ENCODE data around the gene ZRSR2. TPM values are rescaled to one million over a fixed set of nuclear protein-coding genes. Genes with fewer than 3 reads are reported as not detected.

The ZRSR2 gene
- total RNA-seq, 2 donors from 2014 or later: 2.9 to 6.2 TPM

GRCh38 chrX:15804563-15804962 is 14.3 kb downstream of the ZRSR2 start:
- Histone ChIP-seq H3K4me3 (no peak overlapping the region), H3K27me3 (replicated peaks; ENCODE audit: insufficient read depth) (no peaks in the 10 kb centered on the region), H3K4me1 (replicated peaks) (no peaks in the 10 kb centered on the region), H3K27ac (no peak overlapping the region), H3K9me3 (no peaks in the 10 kb centered on the region), H3K36me3 (no peaks in the 10 kb centered on the region)
- no peak for DNase-seq (ENCODE audit: low spot score)
- TF ChIP-seq POLR2A (IDR thresholded peaks at IDR 0.05): no peak
- TF ChIP-seq CTCF (IDR thresholded peaks at IDR 0.05): no peak
- TF ChIP-seq POLR2AphosphoS5 (IDR thresholded peaks at IDR 0.05): no peak
- intact Hi-C loops (cut with DNase I): no loop called here

GRCh38 chrX:15808254-15808653 is 18.0 kb downstream of the ZRSR2 start:
- DNase-seq (ENCODE audit: low spot score): no peak

GRCh38 chrX:15812192-15812938 is 22.1 kb downstream of the ZRSR2 start:
- intact Hi-C loops (cut with DNase I): no loop called here
- no peaks in the 10 kb centered on the region for H3K36me3 ChIP-seq
- H3K27me3 ChIP-seq (replicated peaks; ENCODE audit: insufficient read depth): no peaks in the 10 kb centered on the region
- WGBS: 90% methylated on average over 8 of the region's 8 CpGs
- H3K4me3 ChIP-seq: no peak overlapping the region
- no peak for TF ChIP-seq CTCF (IDR thresholded peaks at IDR 0.05)
- no peak for TF ChIP-seq POLR2A (IDR thresholded peaks at IDR 0.05)
- no peak for TF ChIP-seq POLR2AphosphoS5 (IDR thresholded peaks at IDR 0.05)
- DNase-seq (ENCODE audit: low spot score): no peak
- no peaks in the 10 kb centered on the region for H3K4me1 ChIP-seq (replicated peaks)
- H3K27ac ChIP-seq: no peak overlapping the region
- no peaks in the 10 kb centered on the region for H3K9me3 ChIP-seq

More at GRCh38 chrX:15808254-15808653, 18.0 kb downstream of the ZRSR2 start:
- H3K36me3 ChIP-seq: no peaks in the 10 kb centered on the region
- H3K9me3 ChIP-seq: no peaks in the 10 kb centered on the region
- no peaks in the 10 kb centered on the region for H3K4me1 ChIP-seq (replicated peaks)
- no peak overlapping the region for H3K27ac ChIP-seq
- TF ChIP-seq CTCF (IDR thresholded peaks at IDR 0.05) (no peak), POLR2AphosphoS5 (IDR thresholded peaks at IDR 0.05) (no peak), POLR2A (IDR thresholded peaks at IDR 0.05) (no peak)
- no peak overlapping the region for H3K4me3 ChIP-seq
- intact Hi-C loops (cut with DNase I): no loop called here
- 98% methylated on average over 4 of the region's 4 CpGs for WGBS
- H3K27me3 ChIP-seq (replicated peaks; ENCODE audit: insufficient read depth): no peaks in the 10 kb centered on the region

- no peak for DNase-seq (ENCODE audit: low spot score)
- no peaks in the 10 kb centered on the region for H3K27me3 ChIP-seq (replicated peaks; ENCODE audit: insufficient read depth)
- no peaks in the 10 kb centered on the region for H3K9me3 ChIP-seq
- WGBS: 33% methylated on average over 1 of the region's 1 CpG
- no peaks in the 10 kb centered on the region for H3K4me1 ChIP-seq (replicated peaks)
- intact Hi-C loops (cut with DNase I): no loop called here
- TF ChIP-seq POLR2AphosphoS5 (IDR thresholded peaks at IDR 0.05): no peak
- no peak for TF ChIP-seq POLR2A (IDR thresholded peaks at IDR 0.05)
- no peak for TF ChIP-seq CTCF (IDR thresholded peaks at IDR 0.05)
- no peak overlapping the region for H3K4me3 ChIP-seq
- no peak overlapping the region for H3K27ac ChIP-seq
- H3K36me3 ChIP-seq: no peaks in the 10 kb centered on the region
Observed at GRCh38 chrX:15813416-15813815, 23.1 kb downstream of the ZRSR2 start.

GRCh38 chrX:15814771-15815365 is 24.6 kb downstream of the ZRSR2 start:
- TF ChIP-seq CTCF (IDR thresholded peaks at IDR 0.05) (no peak), POLR2AphosphoS5 (IDR thresholded peaks at IDR 0.05) (no peak), POLR2A (IDR thresholded peaks at IDR 0.05) (no peak)

More at GRCh38 chrX:15814771-15815365, 24.6 kb downstream of the ZRSR2 start:
- intact Hi-C loops (cut with DNase I): no loop called here
- Histone ChIP-seq H3K27ac (no peak overlapping the region), H3K36me3 (no peaks in the 10 kb centered on the region), H3K4me1 (replicated peaks) (no peaks in the 10 kb centered on the region), H3K9me3 (no peaks in the 10 kb centered on the region), H3K4me3 (no peak overlapping the region), H3K27me3 (replicated peaks; ENCODE audit: insufficient read depth) (no peaks in the 10 kb centered on the region)
- 88% methylated on average over 6 of the region's 6 CpGs for WGBS
- DNase-seq (ENCODE audit: low spot score): no peak

Data from prostate gland (tissue), 2 donors.